Measurements from ENCODE around the gene LSM8. TPM values are rescaled to one million over a fixed set of nuclear protein-coding genes. Genes with fewer than 3 reads are reported as not detected.
"Not testable (repeated sequence)": the region's sequence is repeated elsewhere in the genome, so short reads cannot be mapped to it uniquely, and the experiment has no call there.

Gene LSM8
- 34.1 and 39.6 TPM in 2 replicates for total RNA-seq
- 26.8 and 35.1 TPM in 2 replicates for polyA plus RNA-seq
- 98.6 and 107 TPM in 2 replicates for polyA plus RNA-seq (2011; cell fraction: cytosol; rRNA removed)
- 44.3 and 50.5 TPM in 2 replicates for polyA plus RNA-seq (2011; cell fraction: nucleus; rRNA removed)
- 35.6 and 46.6 TPM in 2 replicates for polyA plus RNA-seq (2012)
- 41.1 and 43.7 TPM in 2 replicates for polyA minus RNA-seq
- polyA minus RNA-seq (2011; cell fraction: cytosol; rRNA and poly(A)+ RNA removed): 17.4 TPM
- polyA minus RNA-seq (2011; cell fraction: nucleus; rRNA and poly(A)+ RNA removed): 18.1 and 25.1 TPM in 2 replicates
- Bru-seq, nascent RNA: percentile 96 among the genes with signal in this experiment
- BruChase-seq, experiment 1, labeled RNA remaining after a 6-hour chase: percentile 89 among the genes with signal in this experiment
- BruChase-seq, experiment 2, labeled RNA remaining after a 2-hour chase: percentile 93 among the genes with signal in this experiment
- long read RNA-seq, full-length matches to known transcripts: 94 of 105 reads
- long read RNA-seq, partial matches to known transcripts: 3 of 105 reads
- long read RNA-seq, other reads (novel, unspliced or antisense): 8 of 105 reads

GRCh38 chr7:118183786-118184564 lies at the start of gene LSM8:
Gene LSM8, plus strand, starts transcription at chr7:118184164. Its CDS starts 60 bp downstream, at chr7:118184224.
- Histone ChIP-seq H3K36me3 (ENCODE audit: control insufficient read depth in 2 of 2, extremely low read depth in 1 of 2, insufficient read depth in 2 of 2, low read length in 2 of 2) (peaks cover 0 to 7% of the 10 kb centered on the region in 2 experiments), H3K27me3 (ENCODE audit: control insufficient read depth in 2 of 2, insufficient read depth in 2 of 2, low read length in 2 of 2) (no peaks in the 10 kb centered on the region), H3K9me1 (replicated peaks; ENCODE audit: control insufficient read depth, extremely low read depth, insufficient read depth, low read length) (peaks cover 3% of the 10 kb centered on the region), H4K20me1 (replicated peaks; ENCODE audit: control insufficient read depth, extremely low read depth, insufficient read depth, low read length) (no peaks in the 10 kb centered on the region), H3K79me2 (ENCODE audit: control insufficient read depth, insufficient read depth, low read length) (peaks cover 27% of the 10 kb centered on the region), H3K4me2 (ENCODE audit: insufficient read depth, low read length) (peak within 1 kb of the TSS; percentile 99), H2AFZ (ENCODE audit: low read depth, low read length) (peak within 1 kb of the TSS; percentile 77), H3K9me3 (replicated peaks; ENCODE audit: control insufficient read depth, insufficient read depth, low read length) (no peaks in the 10 kb centered on the region), H3K27ac (ENCODE audit: insufficient read depth, low read depth, low read length) (peak within 1 kb of the TSS; percentile 88), H3K9ac (replicated peaks; ENCODE audit: extremely low read depth, insufficient read depth, low read length) (peak within 1 kb of the TSS; percentile 98), H3K4me1 (ENCODE audit: control insufficient read depth, extremely low read depth, insufficient read depth, low read length) (peaks cover 18% of the 10 kb centered on the region), H3K4me3 (replicated peaks in 1 of 3; ENCODE audit: insufficient read depth in 1 of 3, low read depth in 1 of 3, low read length in 3 of 3) (peak within 1 kb of the TSS; percentile 69 to 97 (median 89))
- dilution Hi-C loops (cut with MboI; ENCODE audit: extremely low pct_ligation_motif_present, low sequenced_read_pairs): no loop called here
- ChIA-PET POLR2A (no interaction called here), CTCF (no interaction called here)
- TSS peak; percentile 51 for BruUV-seq (replicated peaks)
- intact Hi-C loops (cut with micrococcal nuclease): loop anchor here (1.0 to 5.0 kb wide), 3 partner anchors 30 to 582 kb away; no protein-coding TSS in a partner anchor
- peak; percentile 100 for DNase-seq (ENCODE audit: low read depth, low spot score)
- FAIRE-seq: peak; percentile 88
- TF ChIP-seq POLR2AphosphoS5 (IDR thresholded peaks at IDR 0.05; ENCODE audit: insufficient read depth, low read depth, low read length): peak; percentile 61
- peak; percentile 78 for TF ChIP-seq POLR2A (IDR thresholded peaks at IDR 0.05; ENCODE audit: low read depth, low read length)
- no peak for TF ChIP-seq MAX (IDR thresholded peaks at IDR 0.05; ENCODE audit: insufficient read depth, insufficient read length)

GRCh38 chr7:118134420-118134819 lies 49.5 kb upstream of the LSM8 start:
- H3K4me1 ChIP-seq (ENCODE audit: control insufficient read depth, extremely low read depth, insufficient read depth, low read length); FAIRE-seq; H3K4me2 ChIP-seq (ENCODE audit: insufficient read depth, low read length); intact Hi-C loops (cut with micrococcal nuclease); H3K27me3 ChIP-seq (ENCODE audit: control insufficient read depth in 2 of 2, insufficient read depth in 2 of 2, low read length in 2 of 2); CTCF ChIA-PET; H3K4me3 ChIP-seq (replicated peaks in 1 of 3; ENCODE audit: insufficient read depth in 1 of 3, low read depth in 1 of 3, low read length in 3 of 3); H3K36me3 ChIP-seq (ENCODE audit: control insufficient read depth in 2 of 2, extremely low read depth in 1 of 2, insufficient read depth in 2 of 2, low read length in 2 of 2); H3K79me2 ChIP-seq (ENCODE audit: control insufficient read depth, insufficient read depth, low read length); H2AFZ ChIP-seq (ENCODE audit: low read depth, low read length); DNase-seq (ENCODE audit: low read depth, low spot score); H3K9me1 ChIP-seq (replicated peaks; ENCODE audit: control insufficient read depth, extremely low read depth, insufficient read depth, low read length); H3K9me3 ChIP-seq (replicated peaks; ENCODE audit: control insufficient read depth, insufficient read depth, low read length); dilution Hi-C loops (cut with MboI; ENCODE audit: extremely low pct_ligation_motif_present, low sequenced_read_pairs); H4K20me1 ChIP-seq (replicated peaks; ENCODE audit: control insufficient read depth, extremely low read depth, insufficient read depth, low read length); H3K9ac ChIP-seq (replicated peaks; ENCODE audit: extremely low read depth, insufficient read depth, low read length); POLR2A ChIA-PET; BruUV-seq (replicated peaks); H3K27ac ChIP-seq (ENCODE audit: insufficient read depth, low read depth, low read length): not testable (repeated sequence)
